H1 (cell line): ENCODE measurements around the gene S100A10.

Experiments
- CBX5 ChIP-seq: fragments of 300-800, 300-1000 bp; sonication (generic); IDR thresholded peaks from 2 replicates; pipeline ENCODE4 v1.7.1; 2016; ENCODE audit warnings: antibody characterized with exemption, low read length, low read depth
- EGR1 ChIP-seq: IDR thresholded peaks from 2 replicates; pipeline ENCODE4 v1.6.1; 2011; ENCODE audit warnings: low read depth, low read length, borderline replicate concordance

DNA sequence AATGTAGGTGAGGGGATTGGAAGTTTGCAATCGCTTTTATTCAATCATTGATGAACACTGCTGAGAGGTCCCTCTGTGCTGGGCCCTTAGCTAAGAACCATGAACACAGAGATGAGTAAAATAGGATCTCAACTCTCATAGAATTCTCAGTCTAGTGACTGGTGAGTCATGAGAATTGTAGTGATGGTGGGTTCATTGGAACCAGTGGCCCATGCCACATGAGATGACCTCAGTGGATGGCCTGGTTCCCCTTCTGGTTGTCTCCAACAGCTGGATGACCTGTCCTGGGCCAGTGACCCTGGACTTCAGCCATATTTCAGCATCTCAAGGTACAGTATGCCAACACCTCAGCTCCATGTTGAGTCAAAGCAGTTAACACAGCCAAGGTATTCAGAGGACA is 21.3 kb upstream of the S100A10 start:
- no peak for TF ChIP-seq CBX5
- TF ChIP-seq EGR1, result no peak
